Endothelial cell of umbilical vein (primary cell): Measurements from ENCODE around the gene MYO1H. TPM values are rescaled to one million over a fixed set of nuclear protein-coding genes. Genes with fewer than 3 reads are reported as not detected.

Experiments used
- BruUV-seq: library from RNA; stranded (reverse); fragments of 400-500 nt; replicated peaks from 2 replicates; lab custom pipeline; 2021; lab: Mats Ljungman, UMichigan
- CTCF ChIA-PET: fragments of 300-600, 350-600 bp; sonication (Branson Sonifier 250); formaldehyde crosslinking; loops from one replicate; lab custom pipeline; 2021; ENCODE audit warnings: antibody characterized with exemption, inconsistent platforms; lab: Charles Lee
- POLR2A ChIA-PET: fragments of 300-600, 350-600 bp; sonication (Branson Sonifier 250); formaldehyde crosslinking; loops from one replicate; lab custom pipeline; 2021; ENCODE audit warnings: antibody characterized with exemption, inconsistent platforms; lab: Charles Lee
- DNase-seq: peaks from one replicate; pipeline ENCODE4 v3.0.0-alpha.2; 2011; ENCODE audit warnings: low read depth, low spot score
- FAIRE-seq: peaks from 2 replicates; lab custom pipeline; 2011; peaks lifted over from hg19 to GRCh38; lab: Jason Lieb, UNC
- H2AFZ ChIP-seq: 2 replicates; pipeline ENCODE4 v1.6.0; 2012; ENCODE audit warnings: low read depth, low read length, control low read depth, inconsistent platforms
- H3K27ac ChIP-seq: 2 replicates; pipeline ENCODE4 v1.5.1; 2011; ENCODE audit warnings: low read depth, mild to moderate bottlenecking, control low read depth, low read length, moderate library complexity; ENCODE audit not compliant: insufficient read depth
- H3K27me3 ChIP-seq, 2 experiments: 2 replicates each; pipeline versions ENCODE4 v1.6.0 to v1.6.1; 2011; ENCODE audit warnings: low read length in 2 of 2, mixed read lengths in 1 of 2; ENCODE audit not compliant: control insufficient read depth in 2 of 2, insufficient read depth in 2 of 2
- H3K36me3 ChIP-seq, 2 experiments: 2 replicates in 1 of 2; 3 replicates in 1 of 2; pipeline ENCODE4 v1.5.1; 2011; ENCODE audit warnings: low read length in 2 of 2, mild to moderate bottlenecking in 1 of 2, moderate library complexity in 1 of 2; ENCODE audit not compliant: control insufficient read depth in 2 of 2, insufficient read depth in 2 of 2; ENCODE audit errors: extremely low read depth in 1 of 2
- H3K4me1 ChIP-seq: 3 replicates; pipeline ENCODE4 v1.5.1; 2011; ENCODE audit warnings: mild to moderate bottlenecking, low read length; ENCODE audit not compliant: control insufficient read depth, insufficient read depth; ENCODE audit errors: extremely low read depth
- H3K4me2 ChIP-seq: 2 replicates; pipeline ENCODE4 v1.6.1; 2011; ENCODE audit warnings: low read length, control low read depth, mixed read lengths; ENCODE audit not compliant: insufficient read depth
- H3K4me3 ChIP-seq, 3 experiments: fragments of 200-600 bp in 1 of 3; sonication (generic), shearing (Covaris generic) in 1 of 3; replicated peaks in 1 of 3; 2 replicates each; pipeline ENCODE4 v1.5.1; 2011 to 2016; ENCODE audit warnings: control low read depth in 3 of 3, low read length in 3 of 3, mild to moderate bottlenecking in 2 of 3, inconsistent platforms in 1 of 3, low read depth in 1 of 3, moderate library complexity in 1 of 3; ENCODE audit not compliant: insufficient read depth in 1 of 3
- H3K79me2 ChIP-seq: 2 replicates; pipeline ENCODE4 v1.6.0; 2012; ENCODE audit warnings: low read length, inconsistent platforms; ENCODE audit not compliant: control insufficient read depth, insufficient read depth
- H3K9ac ChIP-seq: replicated peaks from 2 replicates; pipeline ENCODE3; 2011; ENCODE audit warnings: low read length, control low read depth; ENCODE audit not compliant: insufficient read depth; ENCODE audit errors: extremely low read depth
- H3K9me1 ChIP-seq: replicated peaks from 3 replicates; pipeline ENCODE4 v1.6.0; 2011; ENCODE audit warnings: mild to moderate bottlenecking, low read length; ENCODE audit not compliant: control insufficient read depth, insufficient read depth; ENCODE audit errors: extremely low read depth
- H3K9me3 ChIP-seq: replicated peaks from 2 replicates; pipeline ENCODE4 v1.5.1; 2012; ENCODE audit warnings: low read length, inconsistent platforms; ENCODE audit not compliant: control insufficient read depth, insufficient read depth
- H4K20me1 ChIP-seq: replicated peaks from 2 replicates; pipeline ENCODE3; 2011; ENCODE audit warnings: mild to moderate bottlenecking, low read length; ENCODE audit not compliant: control insufficient read depth, insufficient read depth; ENCODE audit errors: extremely low read depth
- EZH2 ChIP-seq: IDR thresholded peaks from 2 replicates; pipeline ENCODE4 v1.6.1; 2012; ENCODE audit warnings: borderline replicate concordance, low read depth, mild to moderate bottlenecking, moderate library complexity, low read length, inconsistent platforms; ENCODE audit not compliant: severe bottlenecking
- FOS ChIP-seq: IDR thresholded peaks from 2 replicates; pipeline ENCODE4 v1.6.1; 2011; ENCODE audit warnings: mild to moderate bottlenecking, low read length, moderate library complexity, borderline replicate concordance; ENCODE audit not compliant: insufficient read depth
- GATA2 ChIP-seq: IDR thresholded peaks from 2 replicates; pipeline ENCODE4 v1.7.0; 2011; ENCODE audit warnings: low read depth, mild to moderate bottlenecking, moderate library complexity, mixed read lengths, low read length; ENCODE audit not compliant: insufficient read length, insufficient read depth
- JUN ChIP-seq: IDR thresholded peaks from 2 replicates; pipeline ENCODE4 v1.6.1; 2011; ENCODE audit warnings: borderline replicate concordance, low read depth; ENCODE audit not compliant: insufficient read length, insufficient read depth
- MAX ChIP-seq: IDR thresholded peaks from 2 replicates; pipeline ENCODE4 v1.6.1; 2011; ENCODE audit not compliant: insufficient read depth, insufficient read length
- MYC ChIP-seq: IDR thresholded peaks from one replicate; pipeline ENCODE4 v1.6.1; 2011; ENCODE audit warnings: mild to moderate bottlenecking, low read depth, low read length
- POLR2A ChIP-seq: IDR thresholded peaks from 2 replicates; pipeline ENCODE4 v1.6.1; 2012; ENCODE audit warnings: low read depth, mild to moderate bottlenecking, control low read depth, low read length
- POLR2AphosphoS5 ChIP-seq: IDR thresholded peaks from 2 replicates; pipeline ENCODE4 v1.6.1; 2012; ENCODE audit warnings: low read depth, mild to moderate bottlenecking, control low read depth, low read length, moderate library complexity; ENCODE audit not compliant: insufficient read depth
- dilution Hi-C: fragments of 300-500 bp; cut with MboI; formaldehyde crosslinking; loops from one replicate; pipeline ENCODE4 v1.15.0; 2019; ENCODE audit warnings: low sequenced_read_pairs; ENCODE audit not compliant: extremely low pct_ligation_motif_present
- intact Hi-C: fragments of 100-400 bp; cut with micrococcal nuclease; formaldehyde crosslinking; loops from one replicate; pipeline ENCODE4 v1.10.0; 2022
- polyA plus RNA-seq, 4 experiments: library from polyadenylated mRNA; depleted of rRNA in 3 of 4; stranded (reverse) in 3 of 4; unstranded in 1 of 4; fragments of >200 nt; gene quantifications; 2 replicates each; pipeline versions ENCODE4 v1.2.1 to v1.2.3, GENCODE V29; 2011 to 2012; ENCODE audit warnings: missing spikeins in 1 of 4
- total RNA-seq: library from RNA; stranded (reverse); gene quantifications from 2 replicates; pipeline ENCODE4 v1.2.3, GENCODE V29; 2021
- TF ChIP-seq, protein P1 (sequence below), 2 donors: IDR thresholded peaks; 1 replicate in 1 of 2; 2 replicates in 1 of 2; pipeline ENCODE4 v1.5.1; 2011; ENCODE audit warnings: low read length in 2 of 2, mild to moderate bottlenecking in 2 of 2, moderate library complexity in 2 of 2, control low read depth in 1 of 2, inconsistent platforms in 1 of 2, low read depth in 1 of 2; ENCODE audit not compliant: insufficient read depth in 1 of 2; ENCODE audit errors: extremely low read depth in 1 of 2

MYO1H gene
- total and polyA plus RNA-seq, 2 donors (not counting 3 experiments of a cell fraction or from before 2014, with no cell fraction given) = not detected

DNA sequence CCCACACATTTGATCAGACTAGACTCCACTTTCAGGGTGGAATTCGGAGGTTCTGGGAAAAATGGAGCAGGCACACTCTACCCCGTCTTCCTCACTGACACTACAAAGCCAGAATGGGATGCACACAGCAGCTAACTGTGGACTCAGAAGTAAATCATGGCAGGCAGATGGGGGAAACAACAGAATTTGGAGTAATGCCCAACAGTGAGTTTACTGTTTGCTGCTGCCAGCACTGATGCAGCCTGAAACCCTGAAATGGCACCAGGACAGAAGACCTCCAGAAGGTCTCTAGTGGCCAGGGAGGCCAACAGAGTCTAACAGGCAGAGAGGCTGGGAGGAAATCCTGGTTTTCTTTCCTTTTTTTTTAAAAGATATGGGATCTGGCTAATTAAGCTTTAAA is 104.8 kb downstream of the MYO1H start:
- ChIA-PET POLR2A (no interaction called here), CTCF (interaction anchor here (0.8 to 3.8 kb wide), 5 partner anchors 10 to 25 kb away, joined by 3 to 14 read pairs (median 6); partner anchors contain the start of genes KCTD10 and UBE3B)
- no peak overlapping the region for H3K4me2 ChIP-seq
- DNase-seq (no peak), FAIRE-seq (no peak)
- dilution Hi-C loops = no loop called here
- no peaks in the 10 kb centered on the region for H3K27me3 ChIP-seq
- no peak overlapping the region for H2AFZ ChIP-seq
- TF ChIP-seq GATA2 (no peak), POLR2AphosphoS5 (no peak), JUN (no peak), MAX (no peak), MYC (no peak), POLR2A (no peak), FOS (no peak), EZH2 (no peak)
- TF ChIP-seq, protein P1, sequence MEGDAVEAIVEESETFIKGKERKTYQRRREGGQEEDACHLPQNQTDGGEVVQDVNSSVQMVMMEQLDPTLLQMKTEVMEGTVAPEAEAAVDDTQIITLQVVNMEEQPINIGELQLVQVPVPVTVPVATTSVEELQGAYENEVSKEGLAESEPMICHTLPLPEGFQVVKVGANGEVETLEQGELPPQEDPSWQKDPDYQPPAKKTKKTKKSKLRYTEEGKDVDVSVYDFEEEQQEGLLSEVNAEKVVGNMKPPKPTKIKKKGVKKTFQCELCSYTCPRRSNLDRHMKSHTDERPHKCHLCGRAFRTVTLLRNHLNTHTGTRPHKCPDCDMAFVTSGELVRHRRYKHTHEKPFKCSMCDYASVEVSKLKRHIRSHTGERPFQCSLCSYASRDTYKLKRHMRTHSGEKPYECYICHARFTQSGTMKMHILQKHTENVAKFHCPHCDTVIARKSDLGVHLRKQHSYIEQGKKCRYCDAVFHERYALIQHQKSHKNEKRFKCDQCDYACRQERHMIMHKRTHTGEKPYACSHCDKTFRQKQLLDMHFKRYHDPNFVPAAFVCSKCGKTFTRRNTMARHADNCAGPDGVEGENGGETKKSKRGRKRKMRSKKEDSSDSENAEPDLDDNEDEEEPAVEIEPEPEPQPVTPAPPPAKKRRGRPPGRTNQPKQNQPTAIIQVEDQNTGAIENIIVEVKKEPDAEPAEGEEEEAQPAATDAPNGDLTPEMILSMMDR (IDR thresholded peaks at IDR 0.05; ENCODE audit: extremely low read depth in 1 of 2, insufficient read depth in 1 of 2, low read depth in 1 of 2, low read length in 2 of 2) = no peak
- H3K9me3 ChIP-seq = no peaks in the 10 kb centered on the region
- H3K9ac ChIP-seq = no peak overlapping the region
- BruUV-seq = no TSS peak
- no peak overlapping the region for H3K27ac ChIP-seq
- intact Hi-C loops = no loop called here
- peaks cover 14% of the 10 kb centered on the region for H3K4me1 ChIP-seq
- H3K79me2 ChIP-seq = peaks cover 24% of the 10 kb centered on the region
- no peak overlapping the region for H3K4me3 ChIP-seq
- peaks cover 28 to 61% of the 10 kb centered on the region in 2 experiments for H3K36me3 ChIP-seq
- no peaks in the 10 kb centered on the region for H3K9me1 ChIP-seq
- peaks cover 3% of the 10 kb centered on the region for H4K20me1 ChIP-seq
